Measurements from ENCODE around the gene SPNS3. TPM values are rescaled to one million over a fixed set of nuclear protein-coding genes. Genes with fewer than 3 reads are reported as not detected.

SPNS3 gene
- total RNA-seq = not detected in 2 replicates

GRCh38 chr17:4433515-4434031 is at the start of gene SPNS3:
SPNS3 (plus strand) TSS chr17:4433940; CDS start chr17:4433968, 28 bp downstream.

GRCh38 chr17:4498461-4499397 is 65.0 kb downstream of the SPNS3 start, which contains the start of gene SPNS2:
SPNS2 (plus strand) TSS chr17:4498881; CDS start chr17:4499048, 167 bp downstream.

Other genes with a start within 250 kb of the SPNS3 start
- gene ANKFY1, start 170.0 kb upstream of the SPNS3 start, total RNA-seq = 36.8 and 54.5 TPM in 2 replicates
- gene UBE2G1, start 67.3 kb upstream of the SPNS3 start, total RNA-seq = 31.5 and 52.0 TPM in 2 replicates
- gene SPNS2, start 64.9 kb downstream of the SPNS3 start, total RNA-seq = 0.44 TPM in 1 of 2 replicates, not detected in the other
- gene MYBBP1A, start 121.4 kb downstream of the SPNS3 start, total RNA-seq = 75.5 and 93.6 TPM in 2 replicates
- gene GGT6, start 126.6 kb downstream of the SPNS3 start, total RNA-seq = not detected in 2 replicates
- gene SMTNL2, start 150.6 kb downstream of the SPNS3 start, total RNA-seq = not detected in 2 replicates
- gene ALOX15, start 207.7 kb downstream of the SPNS3 start, total RNA-seq = 0.44 TPM in 1 of 2 replicates, not detected in the other